Measurements from ENCODE around the gene SLC7A14. TPM values are rescaled to one million over a fixed set of nuclear protein-coding genes. Genes with fewer than 3 reads are reported as not detected.

SLC7A14 gene
- total RNA-seq, 2 experiments from 2014 or later: not detected

DNA sequence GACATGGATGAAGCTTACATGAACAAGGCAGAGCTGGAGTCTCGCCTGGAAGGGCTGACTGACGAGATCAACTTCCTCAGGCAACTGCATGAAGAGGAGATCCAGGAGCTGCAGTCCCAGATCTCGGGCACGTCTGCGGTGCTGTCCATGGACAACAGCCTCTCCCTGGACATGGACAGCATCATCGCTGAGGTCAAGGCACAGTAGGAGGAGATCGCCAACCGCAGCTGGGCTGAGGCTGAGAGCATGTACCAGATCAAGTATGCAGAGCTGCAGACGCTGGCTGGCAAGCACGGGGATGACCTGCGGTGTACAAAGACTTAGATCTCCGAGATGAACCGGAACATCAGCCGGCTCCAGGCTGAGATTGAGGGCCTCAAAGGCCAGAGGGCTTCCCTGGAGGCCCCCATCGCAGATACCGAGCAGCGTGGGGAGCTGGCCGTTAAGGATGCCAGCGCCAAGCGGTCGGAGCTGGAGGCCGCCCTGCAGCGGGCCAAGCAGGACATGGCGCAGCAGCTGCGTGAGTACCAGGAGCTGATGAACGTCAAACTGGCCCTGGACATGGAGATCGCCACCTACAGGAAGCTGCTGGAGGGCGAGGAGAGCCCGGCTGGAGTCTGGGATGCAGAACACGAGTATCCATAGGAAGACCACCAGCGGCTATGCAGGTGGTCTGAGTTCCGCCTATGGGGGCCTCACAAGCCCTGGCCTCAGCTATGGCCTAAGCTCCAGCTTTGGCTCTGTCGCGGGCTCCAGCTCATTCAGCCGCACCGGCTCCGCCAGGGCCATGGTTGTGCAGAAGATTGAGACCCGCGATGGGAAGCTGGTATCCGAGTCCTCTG lies 89.6 kb downstream of the SLC7A14 start:
- Mint-ChIP-seq H3K4me1 (ENCODE audit: low read depth) (no peaks in the 10 kb centered on the region), H3K4me3 (no peak overlapping the region), H3K9me3 (no peaks in the 10 kb centered on the region), H3K36me3 (ENCODE audit: low read depth) (no peaks in the 10 kb centered on the region), H3K27me3 (peaks cover 10% of the 10 kb centered on the region), H3K27ac (no peak overlapping the region)
- no peak for TF ChIP-seq CTCF (IDR thresholded peaks at IDR 0.05)
- DNase-seq (no peak), ATAC-seq (no peak)
- ChIA-PET CTCF (interaction anchor here (1.2 to 2.8 kb wide), 3 partner anchors 11 to 83 kb away, joined by 4 to 17 read pairs (median 6); no protein-coding TSS in a partner anchor), POLR2A (no interaction called here)
- intact Hi-C loops (cut with micrococcal nuclease): no loop called here

GRCh38 chr3:170494766-170495165 lies 91.1 kb downstream of the SLC7A14 start:
- H3K36me3 Mint-ChIP-seq (ENCODE audit: low read depth): no peaks in the 10 kb centered on the region
- DNase-seq (no peak), ATAC-seq (no peak)
- TF ChIP-seq CTCF (IDR thresholded peaks at IDR 0.05): no peak
- H3K4me3 Mint-ChIP-seq: no peak overlapping the region
- no peak overlapping the region for H3K27ac Mint-ChIP-seq
- POLR2A ChIA-PET: no interaction called here
- H3K4me1 Mint-ChIP-seq (ENCODE audit: low read depth): no peaks in the 10 kb centered on the region
- intact Hi-C loops (cut with micrococcal nuclease): no loop called here
- CTCF ChIA-PET: interaction anchor here (0.6 kb wide), 1 partner anchor 81 kb away, joined by 3 read pairs; no protein-coding TSS in a partner anchor
- H3K9me3 Mint-ChIP-seq: no peaks in the 10 kb centered on the region
- peaks cover 8% of the 10 kb centered on the region for H3K27me3 Mint-ChIP-seq

- H3K9me3 Mint-ChIP-seq: no peaks in the 10 kb centered on the region
These were observed 92.1 kb downstream of the SLC7A14 start for GRCh38 chr3:170493712-170494182.

GRCh38 chr3:170491901-170492300 lies 94.0 kb downstream of the SLC7A14 start:
- Mint-ChIP-seq H3K9me3 (no peaks in the 10 kb centered on the region), H3K27ac (no peak overlapping the region), H3K36me3 (ENCODE audit: low read depth) (no peaks in the 10 kb centered on the region), H3K4me3 (no peak overlapping the region), H3K4me1 (ENCODE audit: low read depth) (no peaks in the 10 kb centered on the region), H3K27me3 (peaks cover 8% of the 10 kb centered on the region)
- ChIA-PET CTCF (interaction anchor here (1.2 to 1.9 kb wide), 2 partner anchors 10 to 61 kb away, joined by 3 to 4 read pairs; no protein-coding TSS in a partner anchor), POLR2A (no interaction called here)
- DNase-seq: no peak
- intact Hi-C loops (cut with micrococcal nuclease): no loop called here
- TF ChIP-seq CTCF (IDR thresholded peaks at IDR 0.05): no peak
- ATAC-seq: no peak

More at GRCh38 chr3:170493712-170494182, 92.1 kb downstream of the SLC7A14 start:
- POLR2A ChIA-PET: no interaction called here
- ATAC-seq (no peak), DNase-seq (no peak)
- CTCF ChIA-PET: interaction anchor here (0.7 kb wide), 1 partner anchor 8 kb away, joined by 3 read pairs; no protein-coding TSS in a partner anchor
- Mint-ChIP-seq H3K4me3 (no peak overlapping the region), H3K36me3 (ENCODE audit: low read depth) (no peaks in the 10 kb centered on the region), H3K27ac (no peak overlapping the region), H3K27me3 (peaks cover 5% of the 10 kb centered on the region), H3K4me1 (ENCODE audit: low read depth) (no peaks in the 10 kb centered on the region)
- no peak for TF ChIP-seq CTCF (IDR thresholded peaks at IDR 0.05)
- intact Hi-C loops (cut with micrococcal nuclease): no loop called here
